SK-N-DZ (cell line): ENCODE data around the gene DBH.

Source experiments
- DNase-seq: peaks from one replicate; pipeline ENCODE4 v3.0.0-alpha.2; 2015; ENCODE audit warnings: low spot score

DBH gene

GRCh38 chr9:133604214-133604613, 31.9 kb upstream of the DBH start:
- no peak for DNase-seq

DNA sequence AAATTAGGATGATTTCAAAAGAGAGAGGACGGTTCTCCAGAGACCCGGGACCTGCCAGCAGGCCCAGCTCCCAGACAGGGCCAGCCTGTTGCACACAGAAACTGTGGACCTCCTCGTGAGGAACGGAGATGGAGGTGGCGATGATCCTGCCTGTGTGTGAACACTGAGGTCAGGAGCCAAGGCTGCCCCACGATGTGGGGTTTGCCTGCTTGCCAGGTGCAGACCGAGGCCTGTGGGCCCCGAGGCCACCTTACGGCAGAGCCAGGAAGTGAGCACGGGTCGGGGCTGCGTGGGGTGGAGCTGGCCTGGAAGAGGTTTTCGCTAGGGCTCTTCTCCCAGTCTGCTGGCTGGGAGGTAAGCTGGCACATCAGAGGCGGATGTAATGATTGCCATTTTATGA, 31.3 kb upstream of the DBH start:
- DNase-seq, result no peak

DNA sequence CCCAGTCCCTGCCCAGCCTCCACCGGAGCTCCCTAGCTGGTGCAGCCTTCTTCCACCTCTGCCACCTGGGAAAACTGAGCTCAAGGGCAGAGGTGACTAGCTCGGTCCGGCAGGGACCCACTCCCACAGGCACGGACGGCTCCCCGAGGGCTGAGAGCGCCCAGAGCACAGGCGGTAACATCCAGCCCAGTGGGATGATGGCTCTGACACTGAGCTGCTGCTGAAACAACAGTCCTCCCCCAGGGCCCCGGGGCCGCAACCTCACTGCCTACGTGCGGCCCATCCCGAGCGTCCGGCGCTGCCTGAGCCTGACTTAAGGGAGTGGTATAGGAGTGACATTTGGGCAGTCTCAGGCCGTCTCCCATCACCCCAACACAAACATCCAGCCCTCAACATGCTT, 30.7 kb upstream of the DBH start:
- no peak for DNase-seq

GRCh38 chr9:133605856-133606707, 30.1 kb upstream of the DBH start:
- DNase-seq, result no peak

DNA sequence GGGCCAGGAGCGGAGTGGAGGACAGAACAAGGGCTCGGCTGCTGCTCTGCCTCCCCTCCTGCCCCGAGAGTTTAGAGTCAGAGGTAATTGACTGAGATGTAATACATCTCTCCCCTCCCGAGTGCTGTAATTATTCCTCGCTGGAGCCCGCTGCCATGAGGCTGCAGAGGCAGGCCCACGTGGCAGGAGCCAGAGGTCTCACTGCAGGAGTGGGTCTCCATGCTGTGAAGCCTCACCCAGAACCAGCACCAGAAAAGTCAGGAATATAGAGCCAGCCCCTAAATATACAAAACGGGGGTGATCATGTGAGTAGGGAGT, 29.5 kb upstream of the DBH start:
- DNase-seq, result peak; percentile 60

DNA sequence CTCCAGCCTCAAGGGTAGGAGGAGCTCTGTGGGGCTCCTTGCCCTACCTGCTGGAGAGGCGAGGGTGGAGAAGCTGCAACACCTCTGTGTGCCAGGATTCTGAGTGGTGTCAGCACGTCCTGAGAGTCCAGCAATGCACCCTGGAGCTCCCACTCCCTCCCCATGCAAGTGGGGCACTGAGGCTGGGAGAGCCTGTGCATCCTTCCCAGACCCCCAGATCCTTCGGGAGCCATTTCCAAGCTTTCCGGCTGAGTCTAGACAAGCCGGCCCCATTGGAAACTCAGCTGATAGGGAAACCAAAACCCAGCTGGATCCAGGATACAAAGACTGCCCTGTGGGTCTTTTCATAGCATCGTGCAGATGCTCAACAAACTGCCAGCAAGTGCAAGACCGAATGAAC, 28.8 kb upstream of the DBH start:
- DNase-seq, result no peak

GRCh38 chr9:133607976-133608375, 28.2 kb upstream of the DBH start:
- DNase-seq, result no peak

- DNase-seq, result no peak
Measured at GRCh38 chr9:133608382-133608781, 27.8 kb upstream of the DBH start.

- DNase-seq, result no peak
Measured at GRCh38 chr9:133608889-133609288, 27.3 kb upstream of the DBH start.

- DNase-seq, result no peak
Measured at GRCh38 chr9:133609311-133610098, 26.7 kb upstream of the DBH start, which contains the start of gene FAM163B. FAM163B (minus strand) TSS chr9:133609389; CDS start chr9:133580223, 29,166 bp downstream.

GRCh38 chr9:133610845-133611244, 25.3 kb upstream of the DBH start:
- peak; percentile 72 for DNase-seq

GRCh38 chr9:133612051-133612450, 24.1 kb upstream of the DBH start:
- no peak for DNase-seq

DNA sequence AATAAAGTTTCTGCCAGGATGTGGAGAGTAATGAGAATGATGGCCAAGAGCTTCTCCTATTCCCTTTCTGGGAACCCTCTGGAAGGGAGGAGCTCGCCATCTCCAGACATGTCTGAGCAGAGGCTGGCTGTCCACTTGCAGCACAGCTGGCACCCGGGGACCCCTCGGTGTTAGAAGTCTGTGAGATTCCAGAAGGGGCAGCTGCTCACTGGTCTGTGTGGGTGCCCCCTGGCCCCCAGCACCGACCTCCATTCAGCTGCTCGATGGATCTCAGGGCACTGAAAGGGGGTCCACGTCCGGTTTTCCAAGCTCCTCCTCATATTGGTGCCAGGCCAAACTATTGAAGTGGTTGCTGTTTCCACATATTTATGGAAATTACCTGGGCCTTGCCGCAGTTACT, 23.3 kb upstream of the DBH start:
- no peak for DNase-seq

DNA sequence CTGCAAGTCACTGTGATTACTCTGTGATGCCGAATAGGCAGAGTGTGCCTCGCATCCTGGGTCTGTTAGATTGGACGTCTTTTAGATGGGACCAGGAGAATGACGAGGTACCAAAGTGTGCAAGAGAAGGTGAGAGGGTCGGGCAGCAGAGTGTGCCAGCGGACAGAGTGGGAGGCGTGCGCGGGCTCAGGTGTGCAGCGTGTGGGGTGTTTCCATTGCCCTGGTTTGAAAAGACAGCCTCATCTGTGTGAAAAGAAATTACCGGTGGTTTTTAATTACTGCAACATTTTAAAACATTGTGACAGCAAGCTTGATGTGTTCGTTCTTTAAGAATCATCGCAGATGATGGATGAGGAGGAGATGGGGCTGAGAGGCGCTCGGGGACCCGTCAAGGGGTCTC, 22.7 kb upstream of the DBH start:
- DNase-seq, result no peak

DNA sequence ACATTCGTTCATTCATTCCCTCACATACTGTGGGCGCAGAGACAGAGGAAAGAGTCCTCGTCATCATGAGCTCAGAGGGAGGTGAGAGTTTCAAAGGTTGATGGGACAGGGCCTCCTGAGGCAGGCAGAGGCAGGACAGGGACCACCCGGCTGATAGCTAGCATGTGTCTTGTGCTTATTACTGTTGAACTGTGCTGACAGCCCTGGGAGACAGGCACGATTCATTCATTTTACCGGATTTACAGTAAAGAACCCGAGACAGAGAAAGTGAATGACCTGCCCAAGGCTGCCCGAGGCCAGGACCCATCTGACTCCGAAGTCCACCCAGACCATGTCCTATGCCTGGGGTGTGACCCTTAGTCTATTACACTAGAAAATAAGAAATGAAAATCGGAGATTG, 22.1 kb upstream of the DBH start:
- DNase-seq, result no peak

DNA sequence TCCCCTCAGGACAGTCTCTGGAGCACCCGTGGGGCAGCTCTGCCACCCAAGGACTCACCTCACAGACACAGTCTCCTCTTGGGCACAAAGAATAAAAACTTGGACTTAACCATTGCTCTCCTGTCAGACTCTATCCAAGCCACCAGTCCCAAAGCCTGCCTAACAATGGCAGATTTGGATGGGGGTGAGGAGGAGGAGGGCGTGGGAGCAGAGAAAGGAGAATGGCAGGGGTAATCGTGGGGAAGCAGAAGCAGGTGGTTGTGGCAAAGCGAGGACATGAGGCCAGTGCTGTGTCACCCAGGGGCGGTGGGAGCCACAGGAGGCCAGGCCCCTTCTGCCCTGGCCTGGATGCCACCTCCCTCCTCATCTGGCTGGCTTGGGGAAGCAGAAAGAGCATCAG, 21.5 kb upstream of the DBH start:
- DNase-seq, result no peak

GRCh38 chr9:133615186-133615585, 21.0 kb upstream of the DBH start:
- DNase-seq, result no peak

- DNase-seq, result no peak
Measured at GRCh38 chr9:133615606-133616188, 20.5 kb upstream of the DBH start.

- DNase-seq, result no peak
Measured at GRCh38 chr9:133616643-133617405, 19.3 kb upstream of the DBH start.

- DNase-seq, result no peak
Measured at GRCh38 chr9:133618726-133619125, 17.4 kb upstream of the DBH start.

DNA sequence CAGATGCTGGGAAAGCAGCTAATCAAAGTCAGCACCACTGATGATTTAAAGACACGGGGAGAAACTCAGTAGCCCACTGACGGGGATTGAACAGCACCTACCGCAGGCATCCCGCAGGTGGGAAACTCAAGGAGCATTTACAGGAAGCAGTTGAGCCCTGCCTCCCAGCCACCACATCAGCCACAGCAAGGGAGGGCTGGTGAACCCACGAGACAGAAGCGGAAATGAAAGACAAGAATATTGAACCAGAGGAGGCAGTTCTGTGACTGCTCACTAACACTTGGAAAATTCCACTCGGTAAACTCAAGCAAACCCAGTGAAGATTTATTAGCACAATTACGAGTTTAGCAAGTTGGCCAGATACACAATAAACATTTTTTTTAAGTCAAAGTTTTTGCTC, 16.4 kb upstream of the DBH start:
- DNase-seq, result no peak

DNA sequence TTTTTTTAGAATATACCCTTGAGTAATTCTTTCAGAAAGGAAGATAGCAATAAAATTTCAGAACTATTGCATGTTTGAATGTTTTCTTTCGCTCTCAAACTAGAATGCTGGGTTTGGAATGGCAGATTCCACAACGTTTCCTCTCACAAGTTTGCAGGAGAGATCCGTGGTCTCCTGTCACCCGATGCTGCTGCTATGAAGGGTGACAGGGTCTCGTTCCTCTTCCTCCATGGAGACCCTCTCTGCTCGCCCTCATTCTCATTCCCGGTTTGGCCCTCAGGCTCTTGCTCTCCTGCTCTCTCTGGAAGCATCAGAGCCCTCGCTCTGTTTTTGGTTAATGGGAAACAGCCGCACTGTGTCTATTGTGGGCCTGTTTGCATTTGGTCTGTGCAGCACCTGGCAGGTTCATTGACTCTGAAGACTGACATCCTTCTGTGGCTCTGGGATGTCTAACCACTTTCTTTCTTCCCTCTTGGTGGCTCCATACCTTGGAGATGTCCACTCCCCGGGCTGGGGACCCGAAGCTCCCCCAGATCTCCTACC, 14.4 kb upstream of the DBH start:
- no peak for DNase-seq
